COLO668 (cell line): Measurements from ENCODE around the gene COA5.

ENCODE experiments used
- DNase-seq: peaks from one replicate; lab custom pipeline; 2025; ENCODE audit not compliant: unreplicated experiment; lab: John Stamatoyannopoulos, UW

Gene COA5

GRCh38 chr2:98572676-98573075, 35.6 kb downstream of the COA5 start:
- no peak for DNase-seq

DNA sequence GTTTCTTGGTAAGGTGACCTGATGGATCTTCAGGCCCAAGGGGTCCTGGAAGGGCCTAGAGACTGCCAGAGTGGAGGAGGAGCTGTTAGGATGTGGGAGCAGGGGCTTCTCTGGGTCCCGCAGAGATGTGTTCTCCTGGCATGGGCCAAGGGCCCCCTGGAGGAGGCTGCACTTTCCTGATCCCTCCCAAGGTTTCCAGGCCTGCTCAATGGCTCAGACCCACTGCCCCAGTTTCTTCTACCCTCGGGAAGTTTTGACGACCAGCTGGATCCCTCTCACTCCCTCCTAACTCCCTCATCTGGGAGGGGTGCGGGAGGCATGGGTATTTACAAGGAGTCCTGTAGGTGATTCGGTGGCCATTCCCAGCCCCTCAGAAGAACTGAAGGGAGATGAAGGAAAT, 36.1 kb downstream of the COA5 start:
- DNase-seq = no peak

DNA sequence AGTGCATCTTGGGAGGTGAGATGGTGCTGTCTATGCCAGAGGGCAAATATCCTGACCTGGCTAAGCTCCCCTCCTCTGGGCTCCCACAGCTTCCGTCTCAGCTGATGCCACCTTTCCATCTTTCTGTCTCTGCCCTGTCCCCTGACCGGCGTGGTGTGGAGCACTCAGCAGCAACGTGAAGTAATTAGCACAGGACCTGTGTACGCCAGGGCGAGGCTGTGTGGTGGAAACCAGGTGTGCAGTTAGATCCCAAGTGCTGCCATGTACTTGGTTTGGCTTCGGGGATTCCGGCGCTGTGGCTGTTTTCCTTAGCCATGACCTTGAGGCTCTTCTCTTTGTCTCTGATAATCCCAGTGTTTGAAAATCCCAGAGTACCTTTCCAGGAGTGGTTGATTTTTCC, 36.5 kb downstream of the COA5 start:
- DNase-seq = no peak

GRCh38 chr2:98571121-98571701, 37.1 kb downstream of the COA5 start:
- no peak for DNase-seq

DNA sequence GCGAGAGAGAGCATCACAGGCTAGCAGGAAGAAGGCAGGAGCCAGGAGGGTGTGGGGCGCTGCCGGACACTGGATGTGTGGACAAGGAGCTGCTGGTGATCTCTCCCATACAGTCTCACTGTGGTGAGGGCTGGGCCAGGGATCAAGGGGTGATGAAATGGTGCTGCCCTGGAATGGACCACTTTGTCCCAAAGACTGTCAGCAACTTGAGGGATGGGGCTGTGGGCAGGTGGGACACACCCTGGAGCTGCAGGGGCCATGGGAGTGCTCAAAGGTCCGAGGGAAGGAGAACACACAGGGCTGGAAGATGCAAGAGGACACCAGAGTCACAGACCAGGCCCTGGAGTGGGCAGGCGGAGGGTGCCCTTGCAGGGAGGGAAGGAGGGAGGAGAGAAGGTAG, 38.0 kb downstream of the COA5 start:
- DNase-seq = no peak

DNA sequence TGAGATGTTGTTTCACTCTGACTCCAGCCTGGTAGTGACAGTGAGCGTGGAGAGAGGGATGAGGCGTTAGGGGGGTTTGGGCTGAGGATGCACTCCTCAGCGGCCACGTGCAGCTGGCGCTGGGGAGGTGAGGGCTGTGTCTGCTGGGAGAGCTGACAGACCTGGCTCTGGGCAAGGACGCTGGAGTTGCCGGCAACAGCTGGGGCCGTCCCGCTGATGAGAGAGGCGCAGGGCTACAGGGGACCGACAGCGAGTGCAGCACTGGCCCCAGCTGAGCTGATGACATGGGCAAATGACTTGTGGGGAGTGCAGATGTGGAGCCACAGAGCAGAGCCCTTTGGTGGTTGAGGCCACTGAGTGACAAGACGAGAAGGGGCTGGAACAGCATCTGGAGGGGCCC, 38.4 kb downstream of the COA5 start:
- no peak for DNase-seq

DNA sequence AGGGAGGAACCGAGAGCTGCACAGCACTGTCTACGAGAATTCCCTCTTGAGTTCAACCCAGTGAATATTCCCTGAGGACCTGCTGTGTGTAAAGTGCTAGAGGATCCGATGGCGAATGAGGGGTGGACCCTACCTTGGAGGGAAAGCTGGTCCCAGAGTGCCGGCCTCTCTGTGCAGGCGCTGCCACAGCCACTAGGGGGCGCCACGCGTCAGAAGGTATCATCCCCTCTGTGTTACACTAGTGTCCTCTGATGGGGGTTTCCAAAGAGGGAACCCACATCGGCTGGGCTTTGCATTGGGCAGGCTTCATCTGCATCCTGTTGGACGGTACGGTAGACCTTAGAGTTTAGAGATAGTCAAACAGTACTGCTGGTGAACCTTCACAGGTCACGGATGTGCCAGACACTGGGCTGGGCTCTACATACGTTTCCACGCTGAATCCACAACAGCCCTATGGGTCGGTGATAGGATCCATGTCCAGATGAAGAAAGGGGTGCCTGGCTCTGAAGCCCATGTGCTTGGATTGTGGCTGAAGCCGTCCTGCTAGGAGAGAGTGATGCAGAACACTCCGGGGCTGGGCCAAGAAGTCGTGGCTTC, 39.0 kb downstream of the COA5 start:
- DNase-seq = peak; percentile 53

- DNase-seq = no peak
Measured at GRCh38 chr2:98568161-98568956, 40.0 kb downstream of the COA5 start.

DNA sequence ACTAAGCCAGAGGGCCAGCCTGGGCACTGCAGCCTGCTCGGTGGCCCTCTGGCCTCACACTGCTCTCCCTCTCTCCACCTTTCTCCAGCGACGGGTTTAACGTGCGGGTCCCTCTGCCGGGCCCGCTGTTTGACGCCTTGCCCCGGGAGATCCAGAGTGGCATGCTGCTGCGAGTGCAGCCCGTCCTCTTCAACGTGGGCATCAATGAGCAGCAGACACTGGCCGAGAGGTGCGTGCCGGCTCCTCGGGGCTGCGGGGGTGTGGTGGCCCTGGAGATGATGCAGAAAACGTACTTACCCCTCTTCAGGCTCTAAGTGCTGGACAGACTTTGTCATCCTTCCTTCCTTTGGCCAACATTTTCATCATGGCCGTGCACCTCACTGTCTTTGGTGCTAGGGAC, 42.4 kb downstream of the COA5 start:
- DNase-seq = no peak

GRCh38 chr2:98565286-98565860, 42.9 kb downstream of the COA5 start:
- no peak for DNase-seq

- no peak for DNase-seq
Measured at GRCh38 chr2:98564541-98565132, 43.7 kb downstream of the COA5 start.

DNA sequence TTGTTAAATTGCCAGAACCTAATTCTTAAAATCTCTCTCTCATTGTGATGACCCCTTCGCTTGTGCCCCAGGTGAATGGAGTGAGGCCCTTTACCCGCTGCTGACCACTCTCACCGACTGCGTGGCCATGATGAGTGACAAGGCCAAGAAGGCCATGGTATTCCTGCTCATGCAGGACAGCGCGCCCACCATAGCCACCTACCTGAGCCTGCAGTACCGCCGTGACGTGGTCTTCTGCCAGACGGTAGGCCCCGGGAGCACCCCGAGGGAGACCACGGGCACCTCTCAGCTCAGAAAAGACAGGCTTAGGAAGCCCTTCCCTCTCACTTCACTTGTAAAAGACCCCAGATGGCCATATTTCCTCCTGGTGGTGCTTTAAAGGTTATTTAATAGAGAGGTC, 44.9 kb downstream of the COA5 start:
- DNase-seq = no peak

GRCh38 chr2:98561902-98562695, 46.2 kb downstream of the COA5 start:
- no peak for DNase-seq

DNA sequence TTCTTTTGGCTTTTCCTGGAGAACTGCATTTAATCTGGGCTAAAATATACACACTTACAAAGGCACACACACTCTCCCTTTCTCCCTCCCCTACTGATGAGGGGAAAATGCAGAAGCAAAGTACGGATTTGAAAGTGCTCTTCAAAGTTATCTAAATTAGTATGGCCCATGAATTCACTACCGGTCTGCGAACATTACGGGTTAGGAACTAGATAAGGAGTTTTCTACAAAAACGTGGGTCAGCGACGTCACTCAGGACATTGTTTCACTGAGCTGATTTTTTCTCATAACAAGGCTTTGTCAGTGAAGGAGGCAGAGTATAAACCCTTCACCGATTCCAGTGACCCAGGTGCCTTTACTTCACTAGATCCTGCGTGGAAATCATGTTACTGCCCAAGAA, 47.3 kb downstream of the COA5 start:
- no peak for DNase-seq

- DNase-seq = no peak
Measured at GRCh38 chr2:98560256-98560771, 48.0 kb downstream of the COA5 start.

DNA sequence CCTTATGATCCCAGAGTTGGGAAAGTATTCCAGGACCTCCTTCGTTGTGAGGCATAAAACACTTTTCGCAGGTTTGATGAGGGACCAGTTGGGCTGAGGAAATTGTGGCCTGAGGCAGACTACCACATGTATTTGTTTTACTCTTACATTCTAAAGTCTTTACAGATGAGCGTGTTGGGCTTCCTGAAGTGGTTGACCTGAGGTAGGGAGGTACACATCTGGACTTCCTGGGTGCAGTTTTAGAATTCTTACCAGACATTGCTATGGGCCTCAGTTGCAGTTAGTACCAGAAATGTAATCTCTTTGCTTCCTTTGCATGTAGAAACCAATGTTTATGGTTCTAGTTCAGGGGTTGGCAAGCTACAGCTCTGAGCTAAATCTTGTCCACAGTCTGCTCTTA, 48.7 kb downstream of the COA5 start:
- DNase-seq = no peak

GRCh38 chr2:98558852-98559530, 49.3 kb downstream of the COA5 start:
- DNase-seq = no peak

DNA sequence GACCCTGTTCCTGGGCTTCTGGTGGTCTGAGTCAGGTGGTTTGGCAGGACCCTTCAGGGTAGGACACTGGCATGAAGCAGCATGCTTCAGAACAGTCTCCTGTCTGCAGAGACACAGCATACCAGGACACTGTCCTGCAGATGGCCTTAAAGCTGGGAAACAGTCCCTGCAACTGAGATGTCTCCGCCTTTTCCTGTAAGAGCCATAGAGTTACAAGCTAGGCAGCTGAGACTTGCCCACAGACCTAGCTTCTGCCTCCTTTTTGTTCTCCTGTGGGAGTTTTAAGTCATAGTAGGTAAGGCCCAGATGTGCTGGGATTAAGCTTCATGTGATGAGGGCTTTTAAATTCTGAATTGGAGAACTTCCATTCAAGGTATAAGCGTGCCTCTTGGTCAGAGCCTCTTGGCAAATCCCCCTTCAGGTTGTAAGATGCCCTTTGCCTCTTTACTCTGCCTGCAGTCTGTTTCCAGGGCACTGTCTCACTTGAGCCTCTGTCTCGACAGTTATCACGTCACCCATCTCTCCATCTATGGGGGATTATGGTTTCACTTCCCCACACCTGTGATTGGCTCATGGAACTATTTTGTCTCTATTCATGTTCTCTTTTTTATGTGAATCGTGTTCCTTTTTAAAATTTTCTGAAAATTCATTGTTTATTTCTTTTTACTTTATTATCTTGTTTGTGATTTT, 51.8 kb downstream of the COA5 start:
- DNase-seq = no peak

DNA sequence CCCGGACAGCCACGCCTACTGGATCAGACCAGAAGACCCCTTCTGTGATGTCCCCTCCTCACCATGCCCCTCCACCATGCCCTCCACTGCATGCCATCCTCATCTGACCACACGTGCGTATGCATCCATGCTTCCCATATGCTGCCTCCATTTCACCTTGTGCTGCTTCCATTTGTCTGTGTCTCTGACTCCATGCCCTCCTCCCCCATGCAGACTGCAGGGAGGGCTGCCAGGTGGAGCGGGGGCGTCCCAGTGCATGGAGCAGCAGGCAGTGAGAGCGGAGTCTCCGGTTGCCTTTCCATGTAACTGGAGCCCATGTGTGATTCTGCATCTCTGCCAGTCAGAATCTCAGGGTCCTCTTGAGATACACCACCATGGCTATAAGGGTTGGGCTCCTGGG, 52.6 kb downstream of the COA5 start:
- DNase-seq = no peak
